Activated CD8-positive, alpha-beta T cell treated with anti-CD3 and anti-CD28 coated beads for 36 hours (primary cell): ENCODE measurements around the gene TMPRSS4. TPM values are rescaled to one million over a fixed set of nuclear protein-coding genes. Genes with fewer than 3 reads are reported as not detected.

Source experiments
- ATAC-seq: fragments of 200-7000 bp; cut with Tn5 transposase; one replicate; pipeline ENCODE4 v1.10.0; 2021; ENCODE audit warnings: mild to moderate bottlenecking, moderate library complexity
- CTCF ChIA-PET: fragments of 350-600 bp; sonication (Branson Sonifier 250); formaldehyde crosslinking; loops from one replicate; lab custom pipeline; 2021; ENCODE audit warnings: antibody characterized with exemption; lab: Charles Lee
- POLR2A ChIA-PET: fragments of 350-600 bp; sonication (Branson Sonifier 250); formaldehyde crosslinking; loops from one replicate; lab custom pipeline; 2021; ENCODE audit warnings: antibody characterized with exemption; lab: Charles Lee
- DNase-seq: peaks from one replicate; pipeline ENCODE4 v3.0.0-alpha.2; 2020
- H3K27ac Mint-ChIP-seq: one replicate; pipeline ENCODE4 v1.8.0; 2021; ENCODE audit warnings: mild to moderate bottlenecking, mixed read lengths
- H3K27me3 Mint-ChIP-seq: one replicate; pipeline ENCODE4 v1.8.0; 2021; ENCODE audit warnings: mixed read lengths
- H3K36me3 Mint-ChIP-seq: one replicate; pipeline ENCODE4 v1.8.0; 2021; ENCODE audit warnings: low read depth, mixed read lengths
- H3K4me1 Mint-ChIP-seq: one replicate; pipeline ENCODE4 v1.8.0; 2021; ENCODE audit warnings: low read depth, mixed read lengths
- H3K4me3 Mint-ChIP-seq: one replicate; pipeline ENCODE4 v1.8.0; 2021; ENCODE audit warnings: mild to moderate bottlenecking, moderate library complexity, mixed read lengths
- H3K9me3 Mint-ChIP-seq: one replicate; pipeline ENCODE4 v1.8.0; 2021; ENCODE audit warnings: mixed read lengths
- intact Hi-C: fragments of 100-400 bp; cut with micrococcal nuclease; formaldehyde crosslinking; loops from one replicate; pipeline ENCODE4 v1.10.0; 2022
- total RNA-seq, 2 experiments: library from RNA; stranded (reverse); gene quantifications; one replicate each; pipeline ENCODE4 v1.2.3, GENCODE V29; 2021
- TF ChIP-seq, protein P1 (sequence below): fragments of 200-600 bp; IDR thresholded peaks from one replicate; pipeline ENCODE4 v1.8.0; 2022; ENCODE audit warnings: antibody characterized with exemption, mild to moderate bottlenecking

Gene TMPRSS4
- total RNA-seq, 2 experiments from 2014 or later, result not detected

DNA sequence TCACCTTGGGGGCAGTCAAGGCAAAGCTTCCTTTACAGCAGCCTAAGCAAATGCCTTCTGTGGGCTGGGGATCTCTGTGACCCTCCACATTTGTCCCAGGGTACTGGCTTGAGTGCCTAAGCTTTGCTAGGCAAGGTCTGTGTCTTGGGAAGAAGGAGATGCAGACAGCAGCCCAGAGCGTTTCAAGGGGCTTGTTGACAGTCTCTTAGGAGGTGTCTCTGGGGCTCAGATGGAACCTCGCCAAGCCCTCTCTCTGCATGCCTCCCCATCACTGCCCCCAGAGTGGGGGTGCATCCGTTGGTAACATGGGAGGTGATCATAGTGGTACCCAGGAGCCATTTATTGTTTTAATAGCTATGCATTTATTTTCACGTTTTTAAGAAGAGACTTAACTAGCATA lies 29.1 kb upstream of the TMPRSS4 start:
- no peaks in the 10 kb centered on the region for H3K9me3 Mint-ChIP-seq
- CTCF ChIA-PET, result interaction anchor here (1.5 to 3.6 kb wide), 6 partner anchors 45 to 240 kb away, joined by 3 to 24 read pairs (median 8); no protein-coding TSS in a partner anchor
- H3K4me1 Mint-ChIP-seq, result peaks cover 91% of the 10 kb centered on the region
- DNase-seq (no peak), ATAC-seq (no peak)
- TF ChIP-seq, protein P1, sequence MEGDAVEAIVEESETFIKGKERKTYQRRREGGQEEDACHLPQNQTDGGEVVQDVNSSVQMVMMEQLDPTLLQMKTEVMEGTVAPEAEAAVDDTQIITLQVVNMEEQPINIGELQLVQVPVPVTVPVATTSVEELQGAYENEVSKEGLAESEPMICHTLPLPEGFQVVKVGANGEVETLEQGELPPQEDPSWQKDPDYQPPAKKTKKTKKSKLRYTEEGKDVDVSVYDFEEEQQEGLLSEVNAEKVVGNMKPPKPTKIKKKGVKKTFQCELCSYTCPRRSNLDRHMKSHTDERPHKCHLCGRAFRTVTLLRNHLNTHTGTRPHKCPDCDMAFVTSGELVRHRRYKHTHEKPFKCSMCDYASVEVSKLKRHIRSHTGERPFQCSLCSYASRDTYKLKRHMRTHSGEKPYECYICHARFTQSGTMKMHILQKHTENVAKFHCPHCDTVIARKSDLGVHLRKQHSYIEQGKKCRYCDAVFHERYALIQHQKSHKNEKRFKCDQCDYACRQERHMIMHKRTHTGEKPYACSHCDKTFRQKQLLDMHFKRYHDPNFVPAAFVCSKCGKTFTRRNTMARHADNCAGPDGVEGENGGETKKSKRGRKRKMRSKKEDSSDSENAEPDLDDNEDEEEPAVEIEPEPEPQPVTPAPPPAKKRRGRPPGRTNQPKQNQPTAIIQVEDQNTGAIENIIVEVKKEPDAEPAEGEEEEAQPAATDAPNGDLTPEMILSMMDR, result no peak
- no peaks in the 10 kb centered on the region for H3K36me3 Mint-ChIP-seq
- no peak overlapping the region for H3K4me3 Mint-ChIP-seq
- peak overlapping the region; percentile 92 for H3K27ac Mint-ChIP-seq
- POLR2A ChIA-PET, result interaction anchor here (0.6 to 5.8 kb wide), 9 partner anchors 13 to 232 kb away, joined by 3 to 155 read pairs (median 4); partner anchors contain the start of gene IL10RA
- intact Hi-C loops, result no loop called here
- no peaks in the 10 kb centered on the region for H3K27me3 Mint-ChIP-seq

DNA sequence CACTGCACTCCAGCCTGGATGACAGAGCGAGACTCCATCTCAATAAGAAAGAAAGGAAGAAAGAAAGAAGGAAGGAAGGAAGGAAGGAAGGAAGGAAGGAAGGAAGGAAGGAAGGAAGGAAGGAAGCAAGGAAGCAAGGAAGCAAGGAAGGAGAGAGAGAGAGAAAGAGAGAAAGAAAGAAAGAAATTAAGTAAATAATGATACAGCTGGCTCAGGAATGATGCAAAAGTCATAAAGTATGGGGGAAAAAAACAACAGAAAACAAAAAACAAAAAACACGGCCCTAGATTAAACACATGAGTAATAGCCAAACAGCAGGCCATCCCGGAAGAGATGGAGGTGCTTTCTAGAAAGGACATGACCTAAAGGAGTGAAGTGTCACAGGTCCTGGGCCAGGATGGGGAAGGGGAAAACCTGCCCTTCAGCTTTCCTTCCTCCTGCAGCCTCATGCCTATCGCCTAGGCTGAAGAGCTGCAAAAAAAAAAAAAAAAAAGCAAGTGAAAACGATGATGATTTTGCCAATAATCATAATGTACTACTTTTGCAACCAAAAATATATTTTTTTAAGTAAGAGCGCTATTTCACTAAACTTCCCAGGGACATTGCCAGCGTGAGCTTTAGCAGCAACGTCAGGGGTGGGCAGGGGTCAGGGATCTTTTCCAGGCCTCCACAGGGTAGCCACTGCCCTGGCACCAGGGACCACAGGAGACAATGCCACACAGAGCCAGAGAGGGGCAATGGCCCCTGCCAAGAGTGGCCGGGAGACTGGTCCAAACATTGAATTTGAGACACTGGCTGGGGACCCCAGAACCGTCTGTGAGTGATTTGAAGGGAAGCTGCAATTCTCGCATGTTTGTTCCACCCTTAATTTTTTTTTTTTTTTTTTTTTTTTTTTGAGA lies 28.2 kb upstream of the TMPRSS4 start:
- Mint-ChIP-seq H3K4me3 (no peak overlapping the region), H3K4me1 (peaks cover 89% of the 10 kb centered on the region), H3K27me3 (no peaks in the 10 kb centered on the region), H3K27ac (peak overlapping the region; percentile 83), H3K36me3 (no peaks in the 10 kb centered on the region), H3K9me3 (no peaks in the 10 kb centered on the region)
- ATAC-seq, result no peak
- ChIA-PET CTCF (interaction anchor here (0.8 to 3.6 kb wide), 6 partner anchors 39 to 231 kb away, joined by 3 to 24 read pairs (median 8); no protein-coding TSS in a partner anchor), POLR2A (interaction anchor here (0.6 to 5.8 kb wide), 9 partner anchors 9 to 96 kb away, joined by 3 to 155 read pairs (median 3); partner anchors contain the start of gene IL10RA)
- intact Hi-C loops, result no loop called here
- TF ChIP-seq, protein P1, result no peak
- no peak for DNase-seq

- CTCF ChIA-PET, result interaction anchor here (2.1 to 3.6 kb wide), 4 partner anchors 48 to 227 kb away, joined by 6 to 24 read pairs (median 10); partner anchors contain the start of gene TMPRSS13
- no peaks in the 10 kb centered on the region for H3K36me3 Mint-ChIP-seq
- H3K4me3 Mint-ChIP-seq, result no peak overlapping the region
- intact Hi-C loops, result loop anchor here (5.0 kb wide), 1 partner anchor 227 kb away; the partner anchor contains the start of gene FXYD2
- peaks cover 79% of the 10 kb centered on the region for H3K4me1 Mint-ChIP-seq
- H3K27me3 Mint-ChIP-seq, result no peaks in the 10 kb centered on the region
- POLR2A ChIA-PET, result interaction anchor here (1.2 to 5.8 kb wide), 4 partner anchors 35 to 63 kb away, joined by 3 to 155 read pairs (median 78); partner anchors contain the start of gene IL10RA
- no peak for ATAC-seq
- no peak for DNase-seq
- no peaks in the 10 kb centered on the region for H3K9me3 Mint-ChIP-seq
- peak overlapping the region; percentile 48 for H3K27ac Mint-ChIP-seq
- TF ChIP-seq, protein P1, result no peak
Measured at GRCh38 chr11:118049771-118050170, 27.1 kb upstream of the TMPRSS4 start.

- no peaks in the 10 kb centered on the region for H3K36me3 Mint-ChIP-seq
- TF ChIP-seq, protein P1, result no peak
- ChIA-PET POLR2A (interaction anchor here (1.2 to 4.4 kb wide), 6 partner anchors 31 to 98 kb away, joined by 4 to 93 read pairs (median 8); partner anchors contain the start of gene IL10RA), CTCF (interaction anchor here (0.9 to 9.8 kb wide), 13 partner anchors 8 to 243 kb away, joined by 3 to 287 read pairs (median 12); partner anchors contain the start of genes FXYD2, IL10RA and TMPRSS13)
- intact Hi-C loops, result loop anchor here (5.0 kb wide), 1 partner anchor 228 kb away; the partner anchor contains the start of gene FXYD2
- no peaks in the 10 kb centered on the region for H3K9me3 Mint-ChIP-seq
- H3K27ac Mint-ChIP-seq, result peak overlapping the region; percentile 82
- DNase-seq, result no peak
- ATAC-seq, result no peak
- no peak overlapping the region for H3K4me3 Mint-ChIP-seq
- no peaks in the 10 kb centered on the region for H3K27me3 Mint-ChIP-seq
- peaks cover 73% of the 10 kb centered on the region for H3K4me1 Mint-ChIP-seq
Measured at GRCh38 chr11:118050208-118050891, 26.5 kb upstream of the TMPRSS4 start.
